Activated gamma-delta T cell treated with anti-CD3 and anti-CD28 coated beads, Interleukin-2, amount 50 U/mL, for 16 hours (primary cell): ENCODE results near the gene ABCB9.
"Not testable (repeated sequence)": the region's sequence is repeated elsewhere in the genome, so short reads cannot be mapped to it uniquely, and the experiment has no call there.

ENCODE experiments used
- DNase-seq: peaks from one replicate; pipeline ENCODE4 v3.0.0-alpha.2; 2020; ENCODE audit warnings: low read depth

The ABCB9 gene

DNA sequence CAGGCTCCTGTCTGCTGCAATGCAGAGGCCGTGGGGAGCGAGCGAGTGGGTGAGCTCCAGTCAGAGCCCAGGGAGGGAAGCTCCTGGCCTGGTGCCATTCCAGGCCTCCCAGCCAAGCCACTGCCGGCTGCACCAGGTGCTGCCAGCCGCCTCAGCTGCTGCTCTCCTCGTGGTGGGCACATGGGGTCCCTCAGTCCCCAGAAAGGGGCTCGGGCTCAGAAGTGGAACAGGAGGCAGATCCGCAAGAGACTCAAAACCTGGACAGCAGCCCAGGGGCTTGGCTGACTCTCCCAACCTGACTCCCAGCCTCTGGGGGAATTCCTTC, 2.4 kb downstream of the ABCB9 start:
- DNase-seq: no peak

DNA sequence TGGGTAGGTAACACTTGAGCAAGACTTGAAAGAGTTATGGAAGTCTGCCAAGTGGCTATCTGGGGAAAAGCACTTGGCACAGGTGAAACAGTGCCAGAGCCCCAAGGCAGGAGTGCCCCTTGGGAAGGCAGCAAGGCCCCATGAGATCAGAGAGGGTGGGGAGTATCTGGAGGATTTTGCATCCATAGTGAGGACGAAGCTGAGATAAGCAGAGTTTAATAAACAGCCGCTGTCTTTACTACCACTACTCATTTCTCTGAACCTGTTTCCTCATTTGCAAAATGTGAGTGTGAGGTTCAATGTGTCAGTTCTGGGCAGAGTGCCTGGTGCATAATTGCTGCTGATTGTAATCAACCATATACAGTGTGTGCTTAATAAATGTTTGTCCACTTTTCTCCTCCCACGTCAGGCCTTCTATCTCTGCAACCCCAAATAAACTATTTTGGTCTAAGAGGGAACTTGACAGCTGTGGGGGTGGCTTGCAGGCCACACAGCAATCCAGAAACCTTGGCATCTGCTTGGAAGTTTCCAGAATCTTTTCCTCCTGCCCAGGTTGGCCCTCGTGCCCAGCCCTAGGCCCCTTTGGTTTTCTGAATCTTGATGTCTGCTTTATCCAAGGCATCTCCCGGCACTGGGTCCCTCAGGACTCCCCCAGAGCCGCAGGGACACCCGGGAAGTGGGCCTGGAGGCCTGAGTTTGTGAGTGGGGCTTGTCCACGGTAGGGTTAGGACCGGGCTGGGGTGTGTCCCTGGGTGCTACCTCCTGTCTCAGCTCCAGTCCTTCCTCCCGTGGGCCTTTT, 4.5 kb downstream of the ABCB9 start:
- no peak for DNase-seq

DNA sequence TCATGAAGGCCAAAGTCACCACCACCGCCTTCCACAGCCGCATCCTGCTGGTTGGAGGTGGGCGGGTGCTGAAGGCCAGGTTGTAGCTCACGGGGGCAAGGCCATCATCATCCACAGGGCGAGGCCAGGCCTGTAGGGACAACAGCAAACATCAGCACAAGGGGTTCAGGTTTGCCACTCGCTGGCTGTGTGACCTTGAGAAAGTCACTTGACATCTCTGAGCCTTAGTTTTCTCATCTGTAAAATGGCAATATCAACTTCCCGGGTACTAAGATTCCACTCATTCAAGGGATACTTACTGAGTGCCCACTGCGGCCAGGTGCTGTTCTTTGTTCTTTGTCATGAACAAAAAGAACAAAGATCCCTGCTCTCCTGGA, 6.1 kb downstream of the ABCB9 start:
- DNase-seq: no peak

DNA sequence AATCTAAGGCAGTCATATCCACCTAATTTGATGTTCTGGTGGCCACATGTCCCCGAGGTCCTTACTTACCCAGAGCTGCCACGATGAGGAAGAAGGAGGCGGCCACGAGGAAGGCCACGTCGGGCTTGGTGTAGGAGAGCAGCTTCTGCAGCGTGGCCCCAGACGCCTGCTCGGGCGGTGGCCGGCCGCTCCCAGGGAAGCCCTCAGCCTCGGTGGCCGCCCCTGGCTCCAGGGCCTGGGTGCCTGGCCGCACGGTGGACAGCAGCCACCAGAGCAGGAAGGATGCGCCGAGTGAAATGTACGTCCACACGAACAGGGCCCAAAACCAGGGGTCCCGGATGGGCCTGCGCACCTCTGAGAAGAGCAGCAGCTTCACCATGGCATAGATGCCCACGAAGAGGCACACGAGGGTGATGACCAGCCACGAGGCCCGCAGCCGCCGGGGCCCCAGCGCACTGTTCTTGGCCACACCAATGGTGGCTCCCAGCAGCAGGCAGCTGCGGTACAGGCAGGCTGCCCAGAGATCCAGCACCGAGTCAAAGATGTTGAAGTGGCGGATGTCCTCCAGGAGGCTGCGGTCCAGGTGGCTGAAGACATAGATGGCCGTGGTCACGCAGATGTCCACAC, 6.6 kb downstream of the ABCB9 start:
- no peak for DNase-seq

DNA sequence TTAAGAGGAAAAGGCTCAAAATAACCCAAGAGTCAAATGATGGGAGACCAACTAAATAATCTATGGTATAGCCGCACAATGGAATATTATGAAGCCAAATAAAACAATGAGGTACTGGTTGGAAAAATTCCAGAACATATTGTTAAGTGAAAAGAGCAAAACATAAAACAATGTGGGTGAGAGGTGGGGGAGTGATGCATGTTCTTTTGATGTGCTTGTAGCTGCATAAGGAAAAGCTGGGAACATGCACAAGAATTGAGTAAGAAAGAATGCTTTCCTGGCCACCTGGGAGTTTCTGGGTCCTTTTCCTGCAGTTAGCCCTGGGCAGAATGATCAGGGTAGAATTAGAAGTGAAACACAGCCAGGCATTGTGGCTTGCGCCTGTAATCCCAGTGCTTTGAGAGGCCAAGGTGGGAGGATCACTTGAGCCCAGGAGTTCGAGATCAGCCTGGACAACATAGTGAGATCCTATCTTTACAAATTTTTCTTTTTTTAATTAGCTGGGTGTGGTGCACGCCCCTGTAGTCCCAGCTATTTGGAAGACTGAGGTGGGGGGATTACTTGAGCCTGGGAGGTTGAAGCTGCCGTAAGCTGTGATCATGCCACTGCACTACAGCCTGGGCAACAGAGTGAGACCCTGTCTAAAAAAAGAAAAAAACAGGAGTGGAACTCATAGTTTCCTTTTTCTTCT, 7.9 kb downstream of the ABCB9 start:
- DNase-seq: no peak

DNA sequence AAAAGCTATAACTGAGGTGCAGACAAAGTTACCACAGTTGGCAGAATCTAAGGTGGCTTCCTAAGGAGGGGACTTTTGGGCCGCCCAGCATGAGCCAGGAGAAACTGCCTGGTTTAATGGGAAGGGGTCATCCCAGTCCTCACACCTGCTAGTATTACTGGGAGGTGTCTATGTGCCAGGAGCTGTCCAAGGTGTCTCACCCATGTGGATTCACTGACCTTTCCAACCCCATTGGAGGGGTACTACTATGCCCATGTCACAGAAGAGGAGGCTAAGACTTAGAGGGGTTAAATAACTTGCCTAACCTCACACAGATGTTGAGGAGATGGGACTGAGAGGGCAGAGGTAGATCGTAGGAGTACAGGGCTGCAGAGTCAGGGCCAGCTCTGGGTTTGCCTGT, 10.2 kb downstream of the ABCB9 start:
- no peak for DNase-seq

DNA sequence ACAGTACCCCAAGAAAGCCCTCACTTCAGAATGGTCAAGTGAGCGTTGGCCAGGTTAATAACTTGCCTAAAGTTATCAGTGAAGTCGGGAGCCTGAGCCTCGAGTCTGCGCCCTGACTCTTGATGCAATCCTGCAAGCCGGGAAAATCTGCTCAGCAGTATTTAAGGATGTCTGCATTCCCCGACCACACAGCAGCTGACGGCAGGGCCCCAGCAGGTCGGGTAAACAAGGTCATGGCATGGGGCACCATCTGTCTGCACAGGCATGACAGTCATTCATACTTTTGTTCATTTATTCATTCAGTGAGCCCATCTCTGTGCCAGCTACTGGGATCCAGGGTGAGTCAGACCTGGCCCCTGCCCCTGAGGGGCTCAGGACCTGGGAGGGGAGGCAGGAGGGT, 11.1 kb downstream of the ABCB9 start:
- DNase-seq: no peak

DNA sequence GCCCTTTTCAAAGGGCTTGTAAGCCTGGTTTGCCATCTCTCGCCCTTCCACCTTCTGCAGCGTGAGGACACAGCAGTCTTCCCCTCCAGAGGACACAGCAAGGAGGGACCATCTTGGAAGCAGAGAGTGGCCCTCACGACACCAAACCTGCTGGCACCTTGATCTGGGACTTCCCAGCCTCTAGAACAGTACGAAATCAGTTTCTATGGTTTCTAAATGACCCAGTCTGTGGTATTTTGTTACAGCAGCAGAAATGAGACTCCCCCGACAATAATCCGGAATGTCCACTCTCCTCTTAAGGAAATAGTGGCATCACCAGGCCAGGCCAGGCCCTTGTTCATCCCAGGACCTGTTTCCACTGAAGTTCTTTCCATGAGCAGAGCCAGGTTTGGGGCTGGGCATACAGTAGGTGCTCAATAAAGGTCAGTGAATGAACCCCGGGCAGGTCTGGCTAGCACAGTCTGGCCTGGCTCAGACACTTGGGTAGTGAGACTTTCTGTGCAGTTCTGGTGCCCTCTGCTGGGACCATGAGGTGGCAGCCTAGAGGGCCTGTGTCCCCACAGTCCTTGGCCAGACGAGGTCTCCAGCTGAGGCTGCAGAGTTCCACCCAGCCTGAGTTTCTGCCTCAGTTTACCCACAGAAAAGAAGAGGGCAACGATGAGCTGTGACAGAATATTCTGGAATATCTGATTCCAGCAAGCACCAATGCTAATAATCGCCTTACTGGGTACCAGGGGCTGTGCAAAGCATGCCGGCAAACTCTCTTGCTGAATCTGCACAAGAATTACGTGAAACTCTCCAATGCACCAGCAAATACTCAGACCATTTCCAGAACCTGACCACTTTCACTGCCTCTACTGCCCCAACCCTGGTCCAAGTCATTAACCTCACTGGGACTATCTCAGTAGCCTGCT, 14.0 kb downstream of the ABCB9 start:
- peak; percentile 62 for DNase-seq

DNA sequence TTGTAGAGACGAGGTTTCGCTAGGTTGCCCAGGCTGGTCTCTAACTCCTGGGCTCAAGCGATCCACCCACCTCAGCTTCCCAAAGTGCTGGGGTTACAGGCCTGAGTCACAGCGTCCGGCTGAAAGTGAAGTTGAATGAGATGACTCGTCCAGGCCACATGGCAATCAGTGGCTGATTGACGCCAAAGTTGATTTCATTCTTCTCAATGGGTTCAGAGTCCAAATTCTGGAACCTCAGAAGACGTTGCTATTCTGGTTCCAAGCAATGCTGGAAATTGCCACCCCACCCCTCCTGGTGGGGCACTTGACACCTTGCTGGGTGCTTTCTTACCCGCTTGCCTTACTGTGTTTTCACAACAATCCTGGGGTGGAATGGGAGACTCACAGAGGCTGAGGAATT, 14.9 kb downstream of the ABCB9 start:
- DNase-seq: no peak

DNA sequence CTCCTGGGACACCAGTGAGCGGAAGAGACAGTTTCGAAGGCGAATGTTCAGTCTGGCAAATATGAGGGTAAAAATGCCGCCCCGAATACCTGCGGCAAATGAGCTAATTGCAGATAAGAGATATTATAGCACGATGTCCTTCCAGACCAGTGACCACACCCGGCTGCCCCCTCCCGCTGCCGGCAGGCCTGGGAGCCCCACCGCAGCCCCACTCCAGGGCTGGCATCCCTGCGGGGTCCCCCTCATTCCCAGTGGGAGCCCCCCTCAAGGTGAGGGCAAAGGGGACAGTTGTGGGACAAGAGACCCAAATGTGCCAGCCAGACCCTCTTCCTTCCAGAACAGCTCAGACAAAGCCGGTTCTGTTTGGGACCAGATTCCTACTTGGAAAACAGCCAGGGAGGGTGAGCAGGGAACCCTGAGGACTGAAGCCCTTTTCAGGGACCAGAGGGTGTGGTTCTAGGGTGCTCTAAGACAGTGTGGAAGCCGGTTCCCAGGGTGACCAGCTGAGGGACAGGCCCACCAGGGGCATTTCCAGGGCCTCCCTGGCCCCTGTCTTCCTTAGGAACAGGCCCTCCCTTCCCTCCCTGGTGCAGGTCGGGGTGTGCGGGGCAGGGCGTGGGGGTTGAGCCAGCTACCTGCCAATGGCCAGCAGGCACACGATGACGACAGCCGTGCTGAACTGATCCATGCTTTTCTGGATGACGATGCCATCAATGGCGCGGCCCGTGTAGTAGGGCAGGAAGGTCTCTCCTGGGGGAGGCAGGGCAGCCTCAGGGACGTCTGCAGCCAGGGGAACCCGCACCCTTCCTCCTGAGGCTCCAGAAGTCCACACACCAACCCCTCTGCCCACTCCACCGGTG, 16.2 kb downstream of the ABCB9 start:
- no peak for DNase-seq

DNA sequence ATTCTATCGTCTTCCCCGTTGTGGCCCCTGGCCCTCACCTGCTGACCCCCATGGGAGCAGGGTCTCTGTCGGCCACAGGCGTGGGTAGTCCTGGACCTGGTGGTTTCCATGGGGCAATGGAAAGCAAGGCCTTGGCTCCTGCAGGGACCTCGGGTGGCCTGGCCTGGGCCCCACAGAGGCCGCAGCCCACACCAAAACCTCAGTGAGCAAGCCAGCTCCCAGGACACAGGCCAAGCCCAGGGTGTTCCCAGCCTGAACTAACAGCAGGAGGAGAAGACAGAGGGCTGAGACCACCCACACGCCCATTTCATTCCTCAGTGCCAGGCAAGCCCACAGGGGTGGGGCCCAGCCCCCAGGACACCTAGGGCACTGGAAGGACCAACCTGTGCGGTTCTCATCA, 16.9 kb downstream of the ABCB9 start:
- no peak for DNase-seq

DNA sequence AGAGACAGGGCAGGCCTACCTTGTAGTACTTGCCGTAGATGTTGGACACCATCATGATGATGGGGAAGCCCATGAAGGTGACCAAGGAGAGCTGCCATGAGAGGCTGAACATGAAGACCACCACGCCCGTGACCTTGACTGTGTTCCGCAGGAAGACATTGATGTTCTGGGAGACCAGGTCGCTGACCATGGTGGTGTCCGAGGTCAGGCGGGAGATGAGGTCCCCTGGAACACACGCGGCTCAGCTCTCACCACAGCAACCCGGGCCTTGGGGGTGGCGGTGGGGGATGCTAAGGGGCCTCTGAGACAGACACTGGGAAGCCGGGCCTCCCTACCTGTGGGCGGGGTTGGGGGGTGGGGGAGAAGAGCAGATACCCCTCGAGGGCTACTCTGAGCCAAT, 17.7 kb downstream of the ABCB9 start:
- no peak for DNase-seq

DNA sequence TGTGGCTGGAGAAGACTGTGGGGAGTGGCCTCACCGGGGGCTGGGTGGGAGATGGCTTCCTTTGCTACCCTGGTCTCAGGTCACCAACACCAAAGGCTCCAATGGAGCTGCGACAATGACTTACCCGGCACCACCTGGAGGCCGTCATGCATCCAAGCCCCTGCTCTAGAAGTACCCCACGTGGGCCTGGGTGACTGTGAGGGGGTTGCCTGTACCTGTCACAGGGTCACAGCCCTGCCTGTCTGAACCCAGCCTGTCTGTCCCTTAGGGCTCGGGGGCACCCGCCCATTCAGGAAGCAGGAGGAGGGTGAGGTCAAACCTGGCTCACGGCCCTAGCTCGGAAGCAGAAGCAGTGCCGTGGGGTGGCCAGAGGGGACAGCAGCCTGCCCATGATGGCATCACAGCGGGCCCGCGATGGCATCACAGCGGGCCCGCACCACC, 18.9 kb downstream of the ABCB9 start:
- no peak for DNase-seq

DNA sequence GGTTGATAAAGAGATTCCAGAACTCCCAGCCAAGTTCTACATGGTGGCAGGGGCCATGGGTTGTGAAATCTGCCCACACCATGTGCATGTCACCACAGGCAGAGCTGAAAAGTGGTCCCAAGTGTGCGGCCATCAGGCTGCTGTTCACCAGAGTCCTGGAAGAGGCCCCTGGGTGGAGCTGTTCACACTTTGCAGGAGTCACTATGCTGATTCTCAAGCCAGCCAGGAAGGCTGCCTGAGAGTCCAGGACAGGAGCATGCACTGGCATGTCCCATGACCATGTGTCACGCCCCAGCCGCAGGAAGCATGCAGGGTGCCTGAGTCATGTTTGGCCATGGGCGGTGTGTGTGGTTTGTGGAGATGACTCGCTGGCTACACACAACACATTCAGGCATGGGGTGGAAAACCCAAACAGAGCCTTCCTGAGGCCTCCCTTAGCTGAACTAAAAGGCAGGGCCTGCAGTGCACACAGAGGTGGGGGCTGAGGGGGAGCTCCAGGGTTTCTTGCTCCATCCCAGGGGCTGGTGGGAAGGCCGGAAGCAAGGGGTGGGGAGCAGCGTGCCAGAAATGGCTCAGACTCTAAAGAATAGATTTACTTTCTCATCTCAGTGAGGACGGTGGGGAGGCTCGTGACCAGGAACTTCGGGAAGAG, 19.4 kb downstream of the ABCB9 start:
- peak; percentile 72 for DNase-seq

DNA sequence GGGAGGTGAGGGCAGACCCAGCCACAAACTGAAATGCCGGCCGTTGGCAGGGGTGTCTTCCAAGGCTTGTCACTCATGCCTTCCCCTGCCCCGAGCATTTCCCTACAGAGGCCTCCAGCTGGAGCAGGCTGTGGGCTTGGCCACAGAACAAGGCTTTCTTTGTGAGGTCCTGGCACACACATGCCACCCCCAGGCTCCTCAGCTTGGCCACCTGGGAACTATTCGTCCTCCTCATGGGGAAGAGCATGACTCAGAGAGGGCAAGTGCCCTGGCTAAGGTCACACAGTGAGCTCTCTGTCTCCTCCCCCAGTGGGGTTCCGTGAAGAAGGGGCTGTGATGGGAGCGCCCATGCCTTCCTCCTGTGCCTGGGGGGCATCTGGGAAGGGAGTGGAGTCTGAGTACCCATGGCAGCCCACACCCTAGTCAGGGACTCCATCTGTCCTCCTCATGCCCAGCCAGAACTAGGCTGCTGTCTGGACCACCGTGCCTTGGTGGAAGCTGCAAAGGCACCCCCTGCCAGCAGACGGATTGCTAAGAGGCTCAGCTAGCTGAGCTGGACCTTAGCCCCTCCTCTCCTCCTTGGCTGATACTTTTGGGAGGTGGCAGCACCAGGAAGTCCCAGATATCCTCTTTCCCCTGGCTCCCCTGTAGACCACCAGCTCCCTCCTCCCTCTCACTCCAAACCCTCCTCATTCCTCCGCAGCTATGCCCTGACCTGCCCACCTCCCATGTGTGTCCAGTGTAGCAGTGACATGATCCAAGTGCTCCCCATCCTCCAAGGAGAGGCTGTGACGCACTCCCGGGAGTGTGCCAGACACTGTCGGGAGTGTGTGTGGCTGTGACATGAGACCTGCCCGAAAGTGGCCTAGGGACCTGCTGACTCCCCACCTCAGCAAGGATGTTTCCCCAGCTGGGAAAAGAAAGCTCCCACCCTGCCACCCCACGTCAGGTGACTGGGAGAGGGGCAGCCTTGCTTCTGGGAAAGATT, 21.4 kb downstream of the ABCB9 start:
- DNase-seq: no peak

DNA sequence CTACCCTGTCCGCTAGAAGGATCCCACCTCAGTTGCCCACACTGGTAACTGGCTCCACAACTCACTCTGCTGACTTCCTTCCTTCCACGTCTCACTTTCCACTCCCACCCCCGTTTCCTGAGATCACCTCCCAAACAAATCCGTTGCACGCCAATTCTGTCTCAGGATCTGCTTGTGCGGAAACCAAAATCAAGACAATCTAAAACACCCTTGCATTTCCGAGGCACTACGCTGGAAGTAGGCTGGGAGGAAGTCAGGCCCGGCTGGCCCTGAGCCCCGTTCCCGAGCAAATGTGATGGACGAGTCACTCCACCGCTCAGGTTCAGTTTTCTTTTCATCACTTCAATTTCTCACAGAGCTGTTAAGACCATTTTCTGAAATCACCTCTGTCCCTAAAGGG, 23.1 kb downstream of the ABCB9 start:
- no peak for DNase-seq

DNA sequence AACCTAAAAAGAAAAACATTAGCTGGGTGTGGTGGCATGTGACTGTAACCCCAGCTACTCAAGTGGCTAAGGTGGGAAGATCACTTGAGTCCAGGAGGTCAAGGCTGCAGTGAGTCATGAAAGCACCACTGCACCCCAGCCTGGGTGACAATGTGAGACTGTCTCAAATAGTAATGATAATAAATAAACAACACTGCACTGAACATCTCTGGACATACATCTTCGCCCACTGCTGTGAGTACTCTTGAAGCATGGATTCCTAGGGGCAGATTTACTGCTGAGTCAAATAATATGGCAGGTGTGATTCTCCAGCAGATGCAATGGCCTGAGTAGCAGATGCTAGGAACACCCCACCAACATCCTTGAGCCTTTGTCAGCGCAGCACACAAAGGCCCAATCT, 23.6 kb downstream of the ABCB9 start:
- no peak for DNase-seq

DNA sequence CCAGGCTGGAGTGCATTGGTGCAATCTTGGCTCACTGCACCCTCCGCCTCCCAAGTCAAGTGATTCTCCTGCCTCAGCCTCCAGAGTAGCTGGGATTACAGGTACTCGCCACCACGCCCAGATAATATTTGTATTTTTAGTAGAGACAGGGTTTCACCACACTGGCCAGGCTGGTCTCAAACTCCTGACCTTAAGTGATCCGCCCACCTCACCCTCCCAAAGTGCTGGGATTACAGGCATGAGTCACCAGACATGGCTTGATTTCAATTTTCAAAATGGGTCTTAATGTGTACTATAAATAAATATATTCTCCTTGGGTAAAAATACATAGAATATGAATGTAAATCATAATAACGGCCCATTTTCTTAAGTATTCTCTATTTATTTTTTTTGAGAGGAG, 24.9 kb downstream of the ABCB9 start:
- not testable (repeated sequence) for DNase-seq

DNA sequence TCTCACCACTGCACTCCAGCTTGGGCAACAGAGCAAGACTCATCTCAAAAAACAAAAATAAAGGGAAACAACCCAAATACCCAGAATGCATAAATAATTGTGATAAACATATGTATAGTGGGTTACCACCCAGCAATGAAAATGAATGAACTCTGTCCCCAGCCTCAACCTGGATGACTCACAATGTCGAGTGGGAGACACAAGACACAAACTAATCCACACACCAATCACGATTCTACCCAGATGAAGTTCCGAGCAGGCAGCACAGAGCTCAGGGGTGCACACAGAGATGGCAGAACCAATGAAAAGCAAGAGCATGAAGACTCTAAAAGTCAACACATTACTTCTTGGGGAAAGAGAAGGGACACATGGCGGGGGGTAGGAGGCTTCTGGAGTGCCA, 27.1 kb downstream of the ABCB9 start:
- no peak for DNase-seq

DNA sequence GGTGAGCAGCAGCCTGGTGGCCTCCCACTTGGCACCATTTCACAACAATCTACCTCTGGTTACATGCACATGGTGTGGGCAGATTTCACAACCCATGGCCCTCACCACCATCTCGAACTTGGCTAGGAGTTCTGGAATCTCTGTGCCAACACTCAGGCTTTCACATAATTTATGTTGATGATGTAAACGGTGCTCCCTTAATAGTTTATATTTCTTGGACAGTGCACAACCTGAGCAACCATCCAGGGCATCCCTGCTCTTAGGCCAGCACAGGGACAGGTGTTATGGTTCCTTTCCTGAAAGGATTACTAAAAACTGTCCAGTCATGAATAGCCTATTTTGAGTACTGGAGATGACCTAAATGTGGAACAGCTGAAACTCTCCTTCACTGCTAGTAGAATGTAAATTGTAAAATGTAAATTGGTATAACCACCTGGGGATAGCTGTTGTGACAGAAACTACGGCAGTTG, 28.6 kb downstream of the ABCB9 start:
- DNase-seq: no peak
